ENCODE data around the gene TRPC1. TPM values are rescaled to one million over a fixed set of nuclear protein-coding genes. Genes with fewer than 3 reads are reported as not detected.

The TRPC1 gene
- total and polyA plus RNA-seq, 8 donors = 1.2 to 28.8 (median 2.7) TPM

DNA sequence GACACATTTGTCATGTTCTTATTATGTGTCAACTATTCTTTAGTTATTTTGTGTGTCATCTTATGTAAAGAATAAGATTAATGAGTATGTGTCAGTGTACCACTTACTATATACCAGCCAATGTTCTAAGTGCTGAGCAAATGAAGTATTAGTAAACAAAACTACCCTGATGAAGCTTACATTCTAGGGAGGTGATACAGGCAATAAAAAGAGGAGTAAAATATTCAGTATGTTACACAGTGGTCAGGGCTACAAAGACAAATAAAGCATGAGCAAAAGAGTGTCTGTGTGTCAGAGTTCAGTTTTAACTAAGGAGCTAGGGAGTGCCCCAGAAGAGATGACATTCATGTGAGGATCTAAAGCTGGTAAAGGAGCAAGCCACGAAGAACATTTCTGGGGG lies 79.1 kb downstream of the TRPC1 start:
- no peak overlapping the region for H3K4me3 ChIP-seq
- no peak for DNase-seq
- H3K4me1 ChIP-seq = no peaks in the 10 kb centered on the region
- WGBS, 5 donors = 40 to 72% (median 58%) methylated on average over 1 of the region's 1 CpG
- TF ChIP-seq CTCF (IDR thresholded peaks at IDR 0.05) (no peak), POLR2A (IDR thresholded peaks at IDR 0.05) (no peak), POLR2AphosphoS5 (IDR thresholded peaks at IDR 0.05) (no peak), EP300 (IDR thresholded peaks at IDR 0.05) (no peak)
- H3K9me3 ChIP-seq = no peaks in the 10 kb centered on the region
- intact Hi-C loops (cut with DNase I; ENCODE audit: low total_unique reads) = no loop called here
- H3K27me3 ChIP-seq = no peaks in the 10 kb centered on the region
- no peak overlapping the region for H3K27ac ChIP-seq
- H3K36me3 ChIP-seq = peaks cover 0 to 11% (median 5%) of the 10 kb centered on the region in 4 donors

DNA sequence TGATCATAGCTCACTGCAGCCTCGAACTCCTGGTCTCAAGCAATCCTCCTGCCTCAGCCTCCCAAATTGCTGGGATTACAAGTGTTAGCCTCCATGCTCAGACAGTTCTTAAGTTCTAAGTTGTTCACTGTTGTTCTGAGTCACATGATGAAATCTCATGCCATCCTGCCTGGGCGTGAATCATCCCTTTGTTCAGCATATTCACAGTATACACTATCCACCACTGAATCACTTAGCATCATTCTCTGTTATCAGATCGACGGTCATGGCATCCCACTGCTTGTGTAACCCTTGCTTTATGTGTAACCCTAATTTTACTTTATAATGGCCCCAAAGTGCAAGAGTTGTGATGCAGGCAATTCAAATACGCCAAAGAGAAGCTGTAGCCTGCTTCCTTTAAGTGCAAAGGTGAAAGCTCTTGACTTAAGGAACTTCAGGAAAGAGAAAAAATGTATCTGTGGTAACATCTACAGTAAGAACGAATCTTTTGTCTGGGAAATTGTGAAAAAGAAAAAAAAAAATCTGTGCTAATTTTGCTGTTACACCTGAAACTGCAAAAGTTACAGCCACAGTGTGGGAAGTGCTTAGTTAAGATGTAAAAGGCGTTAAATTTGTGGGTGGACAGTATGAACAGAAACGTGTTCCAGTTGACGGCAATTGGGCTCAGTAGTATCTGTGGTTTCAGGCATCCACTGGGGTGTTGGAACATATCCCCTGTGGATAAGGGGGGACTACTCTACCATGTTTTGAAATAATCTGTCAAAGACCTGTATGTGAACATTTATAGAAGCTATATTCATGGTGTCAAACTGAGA lies 84.5 kb downstream of the TRPC1 start:
- Histone ChIP-seq H3K9me3 (no peaks in the 10 kb centered on the region), H3K27ac (no peak overlapping the region), H3K36me3 (peaks cover 0 to 11% (median 5%) of the 10 kb centered on the region in 4 donors), H3K27me3 (no peaks in the 10 kb centered on the region), H3K4me3 (no peak overlapping the region), H3K4me1 (no peaks in the 10 kb centered on the region)
- intact Hi-C loops (cut with DNase I; ENCODE audit: low total_unique reads) = no loop called here
- DNase-seq = no peak
- TF ChIP-seq POLR2AphosphoS5 (IDR thresholded peaks at IDR 0.05) = no peak
- no peak for TF ChIP-seq POLR2A (IDR thresholded peaks at IDR 0.05)
- TF ChIP-seq EP300 (IDR thresholded peaks at IDR 0.05) = no peak
- no peak for TF ChIP-seq CTCF (IDR thresholded peaks at IDR 0.05)
- 76 to 85% (median 81%) methylated on average over 9 of the region's 9 CpGs for WGBS, 5 donors

GRCh38 chr3:142809259-142809658 lies 85.4 kb downstream of the TRPC1 start:
- no peak for DNase-seq

DNA sequence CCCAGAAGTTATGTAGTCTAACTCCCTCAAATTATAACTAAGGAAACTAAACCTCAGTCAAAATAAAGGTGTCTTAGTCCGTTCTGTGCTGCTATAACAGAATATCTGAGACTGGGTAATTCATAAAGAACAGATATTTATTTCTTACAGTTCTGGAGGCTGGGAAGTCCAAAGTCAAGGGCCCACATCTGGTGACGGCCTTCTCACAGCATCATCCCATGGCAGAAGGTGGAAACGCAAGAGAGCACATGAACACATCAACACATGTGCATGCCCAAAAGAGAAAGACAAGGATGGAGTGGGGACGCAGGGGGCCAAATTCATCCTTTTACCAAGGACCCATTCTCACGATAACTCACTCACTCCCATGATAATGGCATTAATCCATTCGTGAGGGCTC lies 92.0 kb downstream of the TRPC1 start:
- DNase-seq = no peak
- intact Hi-C loops (cut with DNase I; ENCODE audit: low total_unique reads) = no loop called here
- H3K27me3 ChIP-seq = peaks cover 0 to 8% (median 0%) of the 10 kb centered on the region in 3 donors
- no peaks in the 10 kb centered on the region for H3K36me3 ChIP-seq
- H3K4me1 ChIP-seq = no peaks in the 10 kb centered on the region
- WGBS, 5 donors = 87 to 97% (median 92%) methylated on average over 6 of the region's 6 CpGs
- no peaks in the 10 kb centered on the region for H3K9me3 ChIP-seq
- H3K27ac ChIP-seq = no peak overlapping the region
- TF ChIP-seq POLR2AphosphoS5 (IDR thresholded peaks at IDR 0.05) = no peak
- no peak for TF ChIP-seq POLR2A (IDR thresholded peaks at IDR 0.05)
- TF ChIP-seq CTCF (IDR thresholded peaks at IDR 0.05) = no peak
- no peak for TF ChIP-seq EP300 (IDR thresholded peaks at IDR 0.05)
- H3K4me3 ChIP-seq = no peak overlapping the region

More at GRCh38 chr3:142809259-142809658, 85.4 kb downstream of the TRPC1 start:
- Histone ChIP-seq H3K9me3 (no peaks in the 10 kb centered on the region), H3K27me3 (no peaks in the 10 kb centered on the region), H3K4me3 (no peak overlapping the region), H3K4me1 (no peaks in the 10 kb centered on the region), H3K36me3 (peaks cover 0 to 6% (median 4%) of the 10 kb centered on the region in 4 donors), H3K27ac (no peak overlapping the region)
- no peak for TF ChIP-seq POLR2A (IDR thresholded peaks at IDR 0.05)
- no peak for TF ChIP-seq POLR2AphosphoS5 (IDR thresholded peaks at IDR 0.05)
- TF ChIP-seq CTCF (IDR thresholded peaks at IDR 0.05) = no peak
- no peak for TF ChIP-seq EP300 (IDR thresholded peaks at IDR 0.05)
- WGBS, 5 donors = 80 to 86% (median 81%) methylated on average over 3 of the region's 3 CpGs
- intact Hi-C loops (cut with DNase I; ENCODE audit: low total_unique reads) = no loop called here

Data from stomach (tissue), 9 donors.